GM19468 (cell line): ENCODE results near the gene FETUB.

ENCODE experiments used
- ATAC-seq: cut with Tn5 transposase; IDR thresholded peaks from one replicate; pipeline ENCODE4 v1.9.1; 2021; ENCODE audit warnings: mild to moderate bottlenecking, moderate library complexity, moderate number of reproducible peaks; ENCODE audit not compliant: unreplicated experiment; ENCODE audit errors: extremely low read depth

Gene FETUB, protein sequence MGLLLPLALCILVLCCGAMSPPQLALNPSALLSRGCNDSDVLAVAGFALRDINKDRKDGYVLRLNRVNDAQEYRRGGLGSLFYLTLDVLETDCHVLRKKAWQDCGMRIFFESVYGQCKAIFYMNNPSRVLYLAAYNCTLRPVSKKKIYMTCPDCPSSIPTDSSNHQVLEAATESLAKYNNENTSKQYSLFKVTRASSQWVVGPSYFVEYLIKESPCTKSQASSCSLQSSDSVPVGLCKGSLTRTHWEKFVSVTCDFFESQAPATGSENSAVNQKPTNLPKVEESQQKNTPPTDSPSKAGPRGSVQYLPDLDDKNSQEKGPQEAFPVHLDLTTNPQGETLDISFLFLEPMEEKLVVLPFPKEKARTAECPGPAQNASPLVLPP

DNA sequence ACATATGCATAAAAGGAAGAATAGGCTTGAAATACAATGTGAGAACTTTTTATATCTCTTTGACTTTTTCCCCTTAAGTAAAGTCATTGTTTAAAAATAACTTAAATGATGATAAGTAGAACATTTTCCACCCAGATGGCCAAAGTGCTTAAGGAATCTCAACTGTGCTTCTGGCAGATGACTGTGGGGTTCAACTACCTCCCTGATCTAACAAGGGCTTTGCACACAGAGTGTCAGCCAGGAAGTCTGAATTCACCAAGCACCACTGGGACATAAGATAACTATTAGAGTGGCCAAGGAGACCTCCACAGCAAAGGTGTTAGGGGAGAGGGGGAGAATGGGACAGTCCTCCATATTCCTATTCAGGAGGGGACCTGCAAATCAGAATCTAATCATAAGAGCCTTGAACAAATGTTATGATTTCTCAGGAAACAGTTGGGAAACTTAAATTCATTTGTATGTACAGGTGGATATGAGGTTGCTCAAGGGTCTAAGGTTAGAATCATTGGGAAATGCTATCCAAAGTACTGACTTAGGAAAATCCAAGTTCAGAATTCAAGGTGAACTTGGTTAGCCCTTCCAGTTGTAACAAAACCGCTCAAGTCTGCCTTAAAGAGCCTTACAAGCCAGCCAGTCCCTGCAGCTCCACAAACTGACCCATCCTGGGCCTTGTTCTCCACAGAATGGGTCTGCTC is at the start of gene FETUB:
Gene FETUB, plus strand, starts transcription at position 622 of the 695 bp plus-strand sequence. Its CDS starts 62 bp downstream, at position 684.
- ATAC-seq, result no peak

DNA sequence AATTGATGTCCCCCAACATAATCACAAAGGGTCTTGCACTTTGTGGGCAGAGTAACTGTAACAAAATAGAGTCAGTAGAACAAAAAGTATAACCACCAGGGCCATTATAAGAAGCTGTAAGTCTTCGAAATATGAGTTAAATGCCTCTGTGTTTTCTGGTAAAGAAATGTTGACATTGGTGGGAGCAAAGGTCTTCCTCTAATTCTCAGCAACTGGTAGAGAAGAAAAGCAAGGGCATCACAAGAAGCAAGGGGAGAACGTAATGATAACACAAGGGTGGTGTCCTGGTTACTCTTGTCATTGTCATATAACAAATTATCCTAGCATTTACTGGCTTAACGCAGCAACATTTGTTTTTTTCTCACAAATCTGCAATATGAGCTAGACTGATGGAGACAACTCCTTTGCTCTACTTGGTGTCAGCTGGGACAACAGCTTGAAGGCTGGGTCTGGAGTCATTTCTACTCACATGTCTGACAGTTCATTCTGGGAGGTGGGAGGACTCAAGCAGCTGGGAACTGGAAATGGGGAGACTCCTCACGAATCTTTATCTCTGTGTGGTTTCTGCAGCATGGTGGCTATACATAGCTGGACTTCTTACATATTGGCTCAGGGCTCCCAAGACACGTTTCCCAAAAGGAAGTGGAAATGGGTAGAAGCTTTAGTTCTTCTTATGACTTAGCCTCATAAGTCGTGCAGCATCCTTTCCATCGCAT is 49.5 kb upstream of the FETUB start:
- no peak for ATAC-seq

DNA sequence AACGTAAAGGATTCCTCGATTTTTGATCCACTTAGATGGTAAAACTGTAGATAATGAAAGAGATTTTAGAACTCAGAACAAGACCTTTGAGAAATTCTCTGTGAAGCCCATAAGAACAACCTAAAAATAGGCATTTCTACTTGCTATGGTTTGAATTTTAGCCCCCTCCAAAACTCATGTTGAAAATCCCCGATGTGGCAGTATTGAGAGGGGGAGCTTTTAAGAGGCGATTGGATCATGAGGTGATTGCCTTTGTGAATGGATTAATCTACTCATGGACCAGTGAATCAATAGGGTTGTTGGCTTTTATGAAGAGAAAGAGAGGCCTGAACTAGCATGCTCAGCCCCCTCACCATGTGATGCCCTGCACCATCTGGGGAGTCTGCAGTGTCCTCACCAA is 47.5 kb upstream of the FETUB start:
- no peak for ATAC-seq

DNA sequence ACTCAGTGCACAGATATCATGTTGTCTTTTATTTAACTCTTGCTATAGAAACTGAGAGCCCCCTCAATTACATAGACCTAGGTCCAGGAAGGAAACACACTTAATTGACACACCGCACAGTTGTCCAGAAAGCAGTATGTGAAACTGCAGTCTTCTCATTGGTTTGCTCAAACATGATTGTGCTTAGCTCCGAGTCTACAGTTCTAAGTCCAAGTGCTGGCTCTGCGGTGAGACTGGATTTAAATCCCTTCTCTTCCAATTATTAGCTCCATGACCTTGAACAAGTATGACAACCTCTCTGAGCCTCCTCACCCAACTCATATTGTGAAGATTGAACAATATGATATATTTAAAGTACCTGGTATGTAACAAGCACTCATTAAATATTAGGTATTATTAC is 46.3 kb upstream of the FETUB start:
- no peak for ATAC-seq

DNA sequence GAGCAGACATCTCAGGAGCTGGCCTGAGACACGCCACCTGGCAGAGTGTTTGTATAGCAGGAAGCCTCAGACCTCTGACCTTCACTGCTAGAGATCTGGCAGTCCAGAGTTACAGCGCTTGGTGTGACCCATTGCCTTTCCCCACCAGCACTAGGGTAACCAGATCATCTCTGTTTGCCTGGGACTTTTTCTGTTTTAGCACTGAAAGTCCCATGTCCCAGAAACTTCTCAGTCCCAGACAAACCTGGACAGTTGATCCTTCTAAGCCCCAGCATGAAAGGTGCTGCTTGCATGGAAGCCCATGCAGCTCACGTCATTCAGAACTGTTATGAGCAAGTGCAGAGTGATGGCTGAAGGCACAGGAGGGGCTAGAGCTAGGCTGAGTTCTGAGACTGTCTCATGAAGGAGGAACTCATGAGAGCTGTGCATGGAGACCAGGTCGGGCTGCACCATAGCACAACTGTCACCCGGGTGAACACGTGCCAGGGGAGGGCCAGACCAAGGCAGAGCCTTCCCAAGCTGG is 45.5 kb upstream of the FETUB start:
- ATAC-seq, result no peak

DNA sequence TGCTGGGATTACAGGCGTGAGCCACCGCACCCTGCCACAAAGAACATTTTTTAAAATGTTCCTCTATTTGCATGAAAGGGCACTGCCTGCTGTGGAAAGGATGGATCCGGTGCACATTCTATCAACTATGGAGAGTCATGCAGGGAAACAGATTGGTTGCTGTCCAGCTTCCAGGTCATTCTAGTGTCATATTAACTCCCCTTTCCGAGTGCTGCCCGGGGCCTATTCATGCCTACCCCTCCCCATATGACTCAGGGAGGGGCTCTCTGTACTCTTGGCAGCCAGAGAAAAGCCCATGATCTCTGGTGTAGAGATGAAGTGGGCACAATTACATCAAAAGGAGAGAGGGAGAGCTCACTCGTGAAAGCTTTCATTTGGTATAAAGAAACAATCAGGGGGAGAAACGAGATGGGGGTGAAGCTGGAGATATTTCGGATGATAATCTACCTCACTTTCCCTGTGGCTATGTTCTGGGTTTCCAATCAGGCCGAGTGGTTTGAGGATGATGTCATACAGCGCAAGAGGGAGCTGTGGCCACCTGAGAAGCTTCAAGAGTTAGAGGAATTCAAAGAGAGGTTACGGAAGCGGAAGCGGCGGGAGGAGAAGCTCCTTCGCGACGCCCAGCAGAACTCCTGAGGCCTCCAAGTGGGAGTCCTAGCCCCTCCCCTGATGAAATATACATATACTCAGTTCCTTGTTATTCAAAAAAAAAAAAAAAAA is 43.5 kb upstream of the FETUB start:
- ATAC-seq, result no peak

DNA sequence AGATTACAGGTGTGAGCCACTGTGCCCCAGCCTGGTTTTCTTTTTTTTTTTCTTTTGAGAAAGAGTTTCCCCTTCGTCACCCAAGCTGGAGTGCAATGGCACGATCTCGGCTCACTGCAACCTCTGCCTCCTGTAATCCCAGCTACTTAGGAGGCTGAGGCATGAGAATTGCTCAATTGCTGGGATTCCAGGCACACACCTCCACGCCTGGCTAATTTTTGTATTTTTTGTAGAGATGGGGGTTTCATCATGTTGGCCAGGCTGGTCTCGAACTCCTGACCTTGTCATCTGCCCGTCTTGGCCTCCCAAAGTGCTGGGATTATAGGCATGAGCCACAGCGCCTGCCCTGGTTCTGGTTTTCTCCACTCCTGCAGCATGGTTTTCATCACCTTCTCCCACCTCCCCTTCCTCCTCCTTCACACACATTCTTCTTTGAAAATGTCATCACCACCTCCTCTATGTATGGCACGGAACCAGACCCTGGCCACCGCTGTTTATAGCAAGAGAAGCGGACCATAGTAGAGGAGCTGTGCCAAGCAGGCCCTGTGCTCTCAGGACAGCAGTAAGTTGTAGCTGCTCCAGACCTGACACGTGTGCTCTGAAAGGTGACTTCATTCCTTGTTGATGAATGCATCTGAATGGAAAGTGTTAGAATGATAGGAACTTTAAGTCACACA is 42.0 kb upstream of the FETUB start:
- ATAC-seq, result no peak

DNA sequence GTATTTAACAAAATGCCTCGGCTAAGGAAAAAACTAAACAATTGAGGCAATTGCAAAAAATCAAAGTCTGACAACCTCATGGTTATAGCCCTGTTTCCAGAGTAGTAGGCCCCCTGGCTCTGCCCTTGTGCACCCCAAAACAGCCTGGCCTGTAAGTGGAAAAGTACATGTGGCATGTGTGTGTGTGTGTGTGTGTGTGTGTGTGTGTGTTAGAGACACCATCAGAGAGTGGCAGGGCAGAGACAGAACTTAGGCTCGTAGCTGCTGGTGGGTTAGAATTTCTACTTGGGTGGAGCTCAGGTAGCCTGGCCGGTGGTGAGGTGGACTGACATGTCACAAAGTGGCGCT is 41.4 kb upstream of the FETUB start:
- ATAC-seq, result no peak

DNA sequence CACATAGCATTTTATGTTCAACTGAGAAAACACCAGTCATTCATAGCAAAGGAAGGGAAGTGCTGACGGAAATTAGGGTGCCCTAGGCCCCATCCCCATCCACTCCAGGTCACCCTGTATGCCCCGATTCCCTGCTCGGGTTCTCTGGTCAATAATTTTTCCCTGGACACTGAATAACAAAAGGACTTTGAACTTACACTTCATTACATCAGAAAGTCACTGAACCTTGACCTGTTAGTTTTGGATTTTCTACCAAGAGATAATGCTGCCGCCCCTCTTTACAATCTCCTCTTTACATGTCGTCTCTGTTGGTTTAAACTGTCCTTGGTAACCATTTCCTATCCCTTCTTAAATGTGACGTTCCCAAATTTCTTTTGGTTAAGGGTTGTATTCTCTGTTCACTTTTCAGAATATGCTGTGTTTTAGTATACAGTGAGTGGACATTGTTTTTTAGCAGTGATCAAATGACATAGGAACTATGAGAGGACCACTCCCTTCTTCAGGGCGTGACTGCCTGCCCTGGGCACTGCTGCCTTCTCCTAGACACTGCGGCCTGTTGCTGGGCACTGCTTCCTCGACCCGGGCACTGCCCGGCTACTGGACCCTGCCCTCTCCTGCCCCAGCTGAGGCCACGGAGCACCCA is 40.9 kb upstream of the FETUB start:
- ATAC-seq, result no peak

DNA sequence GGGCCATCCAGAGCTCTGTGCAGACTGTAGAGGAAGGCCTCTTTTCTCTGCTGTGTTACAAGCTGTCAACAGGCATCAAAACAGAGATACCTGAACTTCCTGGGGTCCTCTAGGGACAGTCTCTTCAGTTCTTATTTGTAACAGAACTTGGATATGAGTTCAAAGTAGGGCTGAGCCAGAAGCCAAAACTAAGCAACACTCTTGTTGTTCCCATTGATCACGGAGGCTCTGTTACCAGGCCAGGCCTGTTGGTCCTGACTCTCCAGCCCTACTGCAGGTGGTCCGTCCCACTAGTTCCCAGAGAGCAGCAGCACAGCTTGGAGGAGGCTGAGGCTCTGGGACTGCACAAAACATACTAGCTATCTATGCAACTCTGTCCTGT is 40.4 kb upstream of the FETUB start:
- ATAC-seq, result no peak

DNA sequence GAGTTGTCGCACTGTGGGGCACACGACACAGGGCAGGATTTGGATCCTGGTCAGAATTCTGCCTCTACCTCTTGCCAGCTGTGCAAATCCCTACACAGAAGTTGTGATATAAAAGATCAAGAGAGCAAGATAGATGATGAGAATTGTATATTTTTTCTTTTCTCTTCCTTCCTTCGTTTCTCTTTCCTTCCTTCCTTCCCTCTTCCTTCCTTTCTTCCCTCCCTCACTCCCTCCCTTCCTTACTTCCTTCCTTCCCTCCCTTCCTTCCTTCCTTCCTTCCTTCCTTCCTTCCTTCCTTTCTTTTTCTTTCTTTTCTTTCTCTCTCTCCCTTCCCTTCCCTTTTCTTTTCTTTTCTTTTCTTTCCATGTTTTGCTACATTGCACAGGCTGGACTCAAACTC is 39.3 kb upstream of the FETUB start:
- no peak for ATAC-seq

DNA sequence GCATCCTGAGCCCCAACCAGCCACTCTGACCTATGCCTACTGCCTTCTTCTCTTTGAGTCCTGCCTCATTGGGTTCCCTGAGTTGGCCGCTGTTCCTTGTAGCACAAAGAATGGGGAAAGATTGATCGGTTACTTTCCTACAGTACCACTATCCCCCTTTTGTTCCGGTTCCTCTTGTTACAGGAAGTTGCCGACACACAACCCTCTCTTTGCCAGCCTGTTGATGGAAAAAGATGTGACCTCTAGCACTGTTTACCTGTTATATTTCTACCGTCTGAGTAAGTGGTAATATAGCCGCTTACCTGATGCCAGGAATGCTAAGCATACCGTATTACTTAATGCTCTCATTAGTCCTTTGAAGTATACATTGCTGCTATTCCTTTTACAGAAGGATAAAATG is 37.0 kb upstream of the FETUB start:
- ATAC-seq, result no peak

DNA sequence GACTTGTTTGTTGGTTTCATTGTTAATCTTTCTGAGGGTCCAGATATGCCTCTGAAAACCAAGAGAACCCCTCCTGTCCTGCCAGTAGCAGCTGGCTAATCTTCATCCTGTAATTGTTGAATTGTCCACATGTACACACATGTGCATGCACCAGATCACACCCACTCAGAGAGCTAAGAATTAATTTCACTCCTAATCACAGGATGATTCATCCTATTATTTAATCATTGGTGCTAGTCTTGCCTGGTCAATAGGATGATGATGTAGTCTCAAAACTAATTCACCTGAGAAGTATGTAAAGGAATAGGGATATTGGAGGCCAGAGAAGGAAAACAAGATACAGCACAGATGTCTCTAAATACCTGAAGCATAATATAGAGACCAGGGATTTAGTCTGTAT is 35.1 kb upstream of the FETUB start:
- ATAC-seq, result no peak

DNA sequence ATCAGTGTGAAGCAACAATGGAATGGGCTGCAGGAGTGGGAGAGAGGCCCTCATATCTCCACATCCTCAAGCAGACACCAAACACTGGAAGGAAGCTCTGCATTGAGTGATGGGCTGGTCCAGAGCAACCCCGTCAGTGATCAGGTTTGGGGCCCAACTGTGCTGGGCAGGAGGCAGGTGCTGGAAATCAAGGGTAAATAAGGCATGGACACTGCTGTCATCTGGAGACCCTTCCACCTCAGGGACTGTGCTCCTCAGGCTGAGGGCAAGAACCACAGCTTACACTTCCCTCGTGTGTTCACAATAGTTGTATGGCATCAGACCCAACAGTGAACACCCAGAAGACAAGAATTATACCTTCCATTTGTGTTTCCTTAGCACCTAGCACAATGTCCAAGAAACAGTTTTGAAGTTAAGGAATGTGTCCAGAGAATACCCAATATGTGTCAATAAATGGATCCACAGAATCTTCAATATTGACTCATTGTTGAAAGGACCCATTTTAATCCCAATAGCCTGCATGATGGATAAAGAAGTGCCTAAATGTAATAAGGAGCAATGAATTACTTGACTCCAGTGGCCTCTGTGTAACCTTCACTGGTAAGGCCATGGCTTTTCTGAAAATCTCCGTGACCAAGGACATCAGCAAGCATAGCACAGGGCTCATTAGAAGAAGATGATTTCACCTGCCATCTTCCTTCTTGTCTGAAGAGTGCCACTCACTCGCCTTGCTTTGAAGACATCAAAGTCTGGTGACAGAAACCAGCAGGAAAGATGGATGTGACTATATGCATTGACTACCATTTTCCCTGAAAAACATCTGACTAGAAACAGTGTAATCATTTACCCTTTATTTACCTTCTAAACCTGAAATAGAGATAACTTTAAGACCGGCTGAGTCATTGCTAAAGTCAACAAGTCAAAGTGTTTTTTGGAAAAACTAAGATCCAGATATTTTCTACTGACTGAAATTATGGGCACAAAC is 34.3 kb upstream of the FETUB start:
- no peak for ATAC-seq

DNA sequence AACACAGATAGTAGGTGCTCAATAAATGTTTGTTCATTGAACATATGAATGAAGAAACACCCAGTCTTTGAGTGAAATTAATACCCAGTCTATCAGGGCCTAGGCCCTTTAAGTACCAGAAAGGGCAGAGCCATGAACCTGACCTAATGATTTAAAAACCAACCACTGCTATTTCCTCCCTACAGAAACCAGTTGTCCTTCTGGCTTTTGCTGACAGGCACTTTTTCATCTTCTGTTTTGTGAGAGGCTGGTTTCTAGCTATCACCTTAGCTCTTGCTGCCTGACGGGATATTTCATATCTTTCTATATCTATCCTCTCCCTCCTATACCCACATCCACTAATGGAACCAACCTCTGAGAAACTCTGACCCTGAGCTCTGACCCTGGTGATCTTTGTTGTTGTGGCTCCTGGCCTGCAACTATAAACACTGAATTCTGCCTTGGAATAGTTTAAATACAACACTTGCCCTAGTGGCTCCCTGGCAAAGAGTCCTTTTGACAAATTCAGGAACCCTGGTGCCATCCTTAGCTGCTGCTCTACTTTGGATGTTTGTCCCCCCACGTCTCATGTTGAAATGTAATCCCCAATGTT is 31.5 kb upstream of the FETUB start:
- ATAC-seq, result no peak

DNA sequence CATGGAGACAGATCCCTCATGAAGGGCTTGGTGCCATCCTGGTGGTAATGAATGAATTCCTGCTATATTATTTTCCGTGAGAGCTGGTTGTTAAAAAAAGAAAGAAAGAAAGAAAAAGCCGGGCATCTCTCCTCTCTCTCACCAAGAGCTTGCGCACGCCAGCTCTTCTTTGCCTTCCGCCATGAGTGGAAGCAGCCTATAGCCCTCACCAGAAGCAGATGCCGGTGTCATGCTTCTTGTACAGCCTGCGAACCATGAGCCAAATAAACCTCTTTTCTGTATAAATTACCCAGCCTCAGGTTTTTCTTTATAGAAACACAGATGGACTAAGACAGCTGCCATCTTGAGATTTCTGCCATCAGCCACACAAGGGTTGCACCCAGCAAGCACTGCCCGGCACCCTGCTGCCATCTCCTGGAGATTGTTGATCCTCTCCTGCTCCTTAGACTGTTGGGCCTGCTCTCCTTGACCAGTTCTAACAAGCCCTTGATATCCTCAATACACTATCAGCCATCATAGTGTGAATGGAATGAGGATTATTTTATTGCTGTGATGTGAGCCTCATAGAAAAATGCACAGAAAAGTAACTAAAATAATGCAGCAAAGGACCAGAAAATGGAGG is 30.8 kb upstream of the FETUB start:
- no peak for ATAC-seq

DNA sequence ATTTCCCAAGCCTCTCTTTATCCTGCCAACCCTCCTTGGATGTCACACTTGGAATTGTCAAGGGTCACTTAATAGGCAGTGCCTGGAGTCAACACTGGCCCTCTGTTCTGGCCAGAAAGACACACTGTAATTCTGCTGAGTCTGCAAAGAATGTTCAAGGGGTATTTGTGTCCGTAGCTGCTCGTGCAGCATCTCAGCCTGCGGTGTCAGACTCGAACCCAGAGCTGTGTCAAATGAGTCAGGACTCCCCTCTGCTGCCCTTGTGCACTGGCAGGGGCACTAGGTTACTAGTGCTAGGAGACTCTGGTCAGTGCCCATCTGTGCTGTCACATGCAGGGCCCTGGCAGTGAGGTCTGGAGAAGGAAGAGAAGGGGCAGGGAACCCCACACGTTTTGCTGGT is 28.1 kb upstream of the FETUB start:
- no peak for ATAC-seq
